ENCODE data around the gene CTDSPL2. TPM values are rescaled to one million over a fixed set of nuclear protein-coding genes. Genes with fewer than 3 reads are reported as not detected.
"Not testable (repeated sequence)": the region's sequence is repeated elsewhere in the genome, so short reads cannot be mapped to it uniquely, and the experiment has no call there.

CTDSPL2 gene
- polyA plus RNA-seq, 1 donor: 35.8 TPM

- DNase-seq (ENCODE audit: low read depth): no peak
Measured at GRCh38 chr15:44482090-44482489, 54.7 kb downstream of the CTDSPL2 start.

- no peak for DNase-seq (ENCODE audit: low read depth)
Measured at GRCh38 chr15:44485880-44486279, 58.5 kb downstream of the CTDSPL2 start.

GRCh38 chr15:44489464-44489863, 62.0 kb downstream of the CTDSPL2 start:
- DNase-seq (ENCODE audit: low read depth): no peak

GRCh38 chr15:44490622-44491021, 63.2 kb downstream of the CTDSPL2 start:
- no peak for DNase-seq (ENCODE audit: low read depth)

GRCh38 chr15:44492040-44492439, 64.6 kb downstream of the CTDSPL2 start:
- DNase-seq (ENCODE audit: low read depth): no peak

- DNase-seq (ENCODE audit: low read depth): no peak
Measured at GRCh38 chr15:44492672-44493071, 65.2 kb downstream of the CTDSPL2 start.

- no peak for DNase-seq (ENCODE audit: low read depth)
Measured at GRCh38 chr15:44495562-44495961, 68.1 kb downstream of the CTDSPL2 start.

- DNase-seq (ENCODE audit: low read depth): no peak
Measured at GRCh38 chr15:44500555-44500954, 73.1 kb downstream of the CTDSPL2 start.

- DNase-seq (ENCODE audit: low read depth): peak; percentile 1
Measured at GRCh38 chr15:44501768-44502366, 74.4 kb downstream of the CTDSPL2 start.

GRCh38 chr15:44516436-44516835, 89.0 kb downstream of the CTDSPL2 start:
- DNase-seq (ENCODE audit: low read depth): no peak

- no peak for DNase-seq (ENCODE audit: low read depth)
Measured at GRCh38 chr15:44519537-44519936, 92.1 kb downstream of the CTDSPL2 start.

- no peak for DNase-seq (ENCODE audit: low read depth)
Measured at GRCh38 chr15:44525018-44525417, 97.6 kb downstream of the CTDSPL2 start.

GRCh38 chr15:44527241-44527640, 99.8 kb downstream of the CTDSPL2 start:
- no peak for DNase-seq (ENCODE audit: low read depth)

GRCh38 chr15:44529864-44530604, 102.6 kb downstream of the CTDSPL2 start:
- DNase-seq (ENCODE audit: low read depth): no peak

- DNase-seq (ENCODE audit: low read depth): no peak
Measured at GRCh38 chr15:44530653-44531052, 103.2 kb downstream of the CTDSPL2 start.

GRCh38 chr15:44532275-44532674, 104.8 kb downstream of the CTDSPL2 start:
- DNase-seq (ENCODE audit: low read depth): not testable (repeated sequence)

GRCh38 chr15:44532689-44533088, 105.3 kb downstream of the CTDSPL2 start:
- DNase-seq (ENCODE audit: low read depth): no peak

GRCh38 chr15:44535092-44535491, 107.7 kb downstream of the CTDSPL2 start:
- DNase-seq (ENCODE audit: low read depth): no peak

GRCh38 chr15:44535523-44536301, 108.3 kb downstream of the CTDSPL2 start:
- DNase-seq (ENCODE audit: low read depth): no peak

- DNase-seq (ENCODE audit: low read depth): no peak
Measured at GRCh38 chr15:44536302-44536961, 109.0 kb downstream of the CTDSPL2 start.

GRCh38 chr15:44536962-44537734, 109.7 kb downstream of the CTDSPL2 start, which contains the start of gene EIF3J:
EIF3J (plus strand) TSS chr15:44537147; CDS start chr15:44537195, 48 bp downstream.
- peak; percentile 85 for DNase-seq (ENCODE audit: low read depth)
